OCI-LY3 (cell line): ENCODE measurements around the gene PGAP2.
A peak's percentile ranks its signal among the peaks of the same experiment; 100 is the strongest.

Experiments
- CTCF ChIP-seq: fragments of 200-600, 300-600 bp; sonication (generic); IDR thresholded peaks from 2 replicates; pipeline ENCODE4 v1.5.1; 2014; ENCODE audit warnings: antibody characterized with exemption, low read length, low read depth
- EZH2phosphoT487 ChIP-seq: fragments of 200-600 bp; shearing (Covaris generic); IDR thresholded peaks from 2 replicates; pipeline ENCODE4 v1.6.1; 2018; ENCODE audit warnings: antibody characterized with exemption, mixed run types, low read depth

GRCh38 chr11:3807909-3808860 lies at the start of gene PGAP2:
- TF ChIP-seq CTCF (peak; percentile 65), EZH2phosphoT487 (no peak)
